DND-41 (cell line): Measurements from ENCODE around the gene GRIN2A.

Experiments
- ATAC-seq: fragments of 200-7000 bp; cut with Tn5 transposase; 3 replicates; pipeline ENCODE4 v1.9.1; 2021; ENCODE audit warnings: low read depth; ENCODE audit not compliant: insufficient read depth
- DNase-seq: peaks from one replicate; pipeline ENCODE4 v3.0.0-alpha.2; 2020
- H2AFZ ChIP-seq: 2 replicates; pipeline ENCODE4 v1.6.0; 2012; ENCODE audit warnings: low read depth, low read length
- H3K27ac ChIP-seq: 2 replicates; pipeline ENCODE4 v1.5.1; 2012; ENCODE audit warnings: low read length, inconsistent platforms
- H3K27me3 ChIP-seq: fragments of 200-600 bp; sonication (generic); 2 replicates; pipeline ENCODE4 v1.6.0; 2012; ENCODE audit warnings: low read length, mild to moderate bottlenecking, inconsistent platforms; ENCODE audit not compliant: insufficient read depth, poor library complexity
- H3K36me3 ChIP-seq: 2 replicates; pipeline ENCODE4 v1.5.1; 2012; ENCODE audit warnings: low read length, inconsistent platforms; ENCODE audit not compliant: insufficient read depth
- H3K4me1 ChIP-seq: 2 replicates; pipeline ENCODE4 v1.5.1; 2012; ENCODE audit warnings: mild to moderate bottlenecking, low read length; ENCODE audit not compliant: insufficient read depth
- H3K4me2 ChIP-seq: 2 replicates; pipeline ENCODE4 v1.6.0; 2012; ENCODE audit warnings: mild to moderate bottlenecking, moderate library complexity, low read length, inconsistent platforms; ENCODE audit not compliant: insufficient read depth
- H3K4me3 ChIP-seq, 2 experiments: fragments of 200-600 bp in 1 of 2; shearing (Covaris generic) in 1 of 2; 2 replicates each; pipeline ENCODE4 v1.5.1; 2012 to 2016; ENCODE audit warnings: inconsistent platforms in 2 of 2, low read length in 2 of 2, mild to moderate bottlenecking in 2 of 2, low read depth in 1 of 2, moderate library complexity in 1 of 2
- H3K79me2 ChIP-seq: 2 replicates; pipeline ENCODE4 v1.6.0; 2012; ENCODE audit warnings: low read length, inconsistent platforms; ENCODE audit not compliant: insufficient read depth
- H3K9ac ChIP-seq: 2 replicates; pipeline ENCODE4 v1.6.0; 2012; ENCODE audit warnings: low read depth, mild to moderate bottlenecking, inconsistent platforms, low read length, moderate library complexity
- H3K9me3 ChIP-seq: 2 replicates; pipeline ENCODE4 v1.5.1; 2012; ENCODE audit warnings: low read length, moderate library complexity, mild to moderate bottlenecking, inconsistent platforms; ENCODE audit not compliant: insufficient read depth, severe bottlenecking
- H4K20me1 ChIP-seq: 2 replicates; pipeline ENCODE4 v1.6.0; 2012; ENCODE audit warnings: low read length; ENCODE audit not compliant: insufficient read depth
- CTCF ChIP-seq: IDR thresholded peaks from 2 replicates; pipeline ENCODE4 v1.5.1; 2012; ENCODE audit warnings: borderline replicate concordance, low read length, moderate library complexity, mild to moderate bottlenecking; ENCODE audit not compliant: poor library complexity, severe bottlenecking; ENCODE audit errors: extremely low read depth
- EZH2 ChIP-seq: IDR thresholded peaks from 3 replicates; pipeline ENCODE4 v1.6.1; 2012; ENCODE audit warnings: borderline replicate concordance, low read depth, mild to moderate bottlenecking, moderate library complexity, low read length, inconsistent platforms; ENCODE audit not compliant: severe bottlenecking

GRIN2A gene

GRCh38 chr16:9816644-9817043, 365.6 kb downstream of the GRIN2A start:
- no peaks in the 10 kb centered on the region for H4K20me1 ChIP-seq
- H3K27ac ChIP-seq: no peak overlapping the region
- H3K4me3 ChIP-seq: no peak overlapping the region
- H3K36me3 ChIP-seq: no peaks in the 10 kb centered on the region
- DNase-seq (no peak), ATAC-seq (no peak)
- no peaks in the 10 kb centered on the region for H3K79me2 ChIP-seq
- no peak overlapping the region for H3K9ac ChIP-seq
- H2AFZ ChIP-seq: no peak overlapping the region
- no peak for TF ChIP-seq EZH2
- peaks cover 7% of the 10 kb centered on the region for H3K27me3 ChIP-seq
- no peaks in the 10 kb centered on the region for H3K9me3 ChIP-seq
- no peaks in the 10 kb centered on the region for H3K4me1 ChIP-seq
- no peak overlapping the region for H3K4me2 ChIP-seq

GRCh38 chr16:9813665-9814064, 368.6 kb downstream of the GRIN2A start:
- DNase-seq: no peak
- ATAC-seq: no peak
- H2AFZ ChIP-seq: no peak overlapping the region
- no peaks in the 10 kb centered on the region for H3K36me3 ChIP-seq
- H3K4me2 ChIP-seq: no peak overlapping the region
- H3K4me3 ChIP-seq: no peak overlapping the region
- no peaks in the 10 kb centered on the region for H3K4me1 ChIP-seq
- H3K9ac ChIP-seq: no peak overlapping the region
- no peak overlapping the region for H3K27ac ChIP-seq
- no peaks in the 10 kb centered on the region for H3K79me2 ChIP-seq
- no peaks in the 10 kb centered on the region for H4K20me1 ChIP-seq
- no peaks in the 10 kb centered on the region for H3K9me3 ChIP-seq
- H3K27me3 ChIP-seq: no peaks in the 10 kb centered on the region
- no peak for TF ChIP-seq CTCF
- no peak for TF ChIP-seq EZH2

GRCh38 chr16:9808210-9808609, 374.0 kb downstream of the GRIN2A start:
- no peaks in the 10 kb centered on the region for H3K4me1 ChIP-seq
- H3K9me3 ChIP-seq: no peaks in the 10 kb centered on the region

GRCh38 chr16:9807302-9807701, 374.9 kb downstream of the GRIN2A start:
- DNase-seq: no peak
- H3K27me3 ChIP-seq: no peaks in the 10 kb centered on the region
- H3K4me3 ChIP-seq: no peak overlapping the region
- ATAC-seq: no peak
- no peaks in the 10 kb centered on the region for H3K79me2 ChIP-seq
- no peaks in the 10 kb centered on the region for H4K20me1 ChIP-seq
- no peak overlapping the region for H2AFZ ChIP-seq
- TF ChIP-seq EZH2 (no peak), CTCF (no peak)
- H3K9ac ChIP-seq: no peak overlapping the region
- no peaks in the 10 kb centered on the region for H3K36me3 ChIP-seq
- no peaks in the 10 kb centered on the region for H3K9me3 ChIP-seq
- no peaks in the 10 kb centered on the region for H3K4me1 ChIP-seq
- H3K4me2 ChIP-seq: no peak overlapping the region
- no peak overlapping the region for H3K27ac ChIP-seq

More at GRCh38 chr16:9808210-9808609, 374.0 kb downstream of the GRIN2A start:
- Histone ChIP-seq H2AFZ (no peak overlapping the region), H3K27me3 (no peaks in the 10 kb centered on the region), H3K27ac (no peak overlapping the region), H3K36me3 (no peaks in the 10 kb centered on the region), H3K79me2 (no peaks in the 10 kb centered on the region), H3K4me3 (no peak overlapping the region), H3K9ac (no peak overlapping the region), H4K20me1 (no peaks in the 10 kb centered on the region), H3K4me2 (no peak overlapping the region)
- no peak for ATAC-seq
- TF ChIP-seq CTCF: no peak
- TF ChIP-seq EZH2: no peak
- DNase-seq: no peak
